ENCODE results near the gene SUPT3H.
A peak's percentile ranks its signal among the peaks of the same experiment; 100 is the strongest.
"Not testable (repeated sequence)": the region's sequence is repeated elsewhere in the genome, so short reads cannot be mapped to it uniquely, and the experiment has no call there.

Gene SUPT3H

GRCh38 chr6:45105170-45105820 lies 272.4 kb downstream of the SUPT3H start:
- DNase-seq, result no peak

GRCh38 chr6:45104429-45104828 lies 273.3 kb downstream of the SUPT3H start:
- DNase-seq, result no peak

- DNase-seq, result no peak
Measured at GRCh38 chr6:45098256-45098655, 279.5 kb downstream of the SUPT3H start.

- DNase-seq, result no peak
Measured at GRCh38 chr6:45094831-45095230, 282.9 kb downstream of the SUPT3H start.

- no peak for DNase-seq
Measured at GRCh38 chr6:45092135-45092534, 285.6 kb downstream of the SUPT3H start.

GRCh38 chr6:45086360-45087084 lies 291.2 kb downstream of the SUPT3H start:
- DNase-seq, result no peak

- DNase-seq, result peak; percentile 34
Measured at GRCh38 chr6:45084257-45084656, 293.5 kb downstream of the SUPT3H start.

GRCh38 chr6:45082091-45082490 lies 295.6 kb downstream of the SUPT3H start:
- no peak for DNase-seq

GRCh38 chr6:45081634-45082033 lies 296.1 kb downstream of the SUPT3H start:
- DNase-seq, result no peak

- DNase-seq, result no peak
Measured at GRCh38 chr6:45078432-45078831, 299.3 kb downstream of the SUPT3H start.

- no peak for DNase-seq
Measured at GRCh38 chr6:45076217-45076930, 301.4 kb downstream of the SUPT3H start.

- no peak for DNase-seq
Measured at GRCh38 chr6:45075246-45075645, 302.5 kb downstream of the SUPT3H start.

- no peak for DNase-seq
Measured at GRCh38 chr6:45074439-45074838, 303.3 kb downstream of the SUPT3H start.

GRCh38 chr6:45073771-45074170 lies 304.0 kb downstream of the SUPT3H start:
- DNase-seq, result no peak

GRCh38 chr6:45072673-45073072 lies 305.1 kb downstream of the SUPT3H start:
- DNase-seq, result no peak

- DNase-seq, result no peak
Measured at GRCh38 chr6:45072016-45072415, 305.7 kb downstream of the SUPT3H start.

- DNase-seq, result no peak
Measured at GRCh38 chr6:45069091-45069490, 308.6 kb downstream of the SUPT3H start.

- DNase-seq, result not testable (repeated sequence)
Measured at GRCh38 chr6:45067446-45067845, 310.3 kb downstream of the SUPT3H start.

GRCh38 chr6:45062659-45063058 lies 315.1 kb downstream of the SUPT3H start:
- DNase-seq, result peak; percentile 17

- no peak for DNase-seq
Measured at GRCh38 chr6:45057711-45058110, 320.0 kb downstream of the SUPT3H start.

GRCh38 chr6:45054610-45055009 lies 323.1 kb downstream of the SUPT3H start:
- DNase-seq, result peak; percentile 3

- no peak for DNase-seq
Measured at GRCh38 chr6:45052325-45052724, 325.4 kb downstream of the SUPT3H start.

- DNase-seq, result no peak
Measured at GRCh38 chr6:45049188-45049843, 328.4 kb downstream of the SUPT3H start.

Data from central memory CD4-positive, alpha-beta T cell (primary cell).